Measurements from ENCODE around the gene IER5L. TPM values are rescaled to one million over a fixed set of nuclear protein-coding genes. Genes with fewer than 3 reads are reported as not detected.

The IER5L gene
- total and polyA plus RNA-seq, 2 donors (not counting 3 experiments of a cell fraction or from before 2014, with no cell fraction given), result 5.3 to 12.3 TPM

- Histone ChIP-seq H3K9me3 (replicated peaks; ENCODE audit: control insufficient read depth, insufficient read depth, low read length) (no peaks in the 10 kb centered on the region), H3K9ac (replicated peaks; ENCODE audit: extremely low read depth, insufficient read depth, low read length) (no peak overlapping the region), H3K9me1 (replicated peaks; ENCODE audit: control insufficient read depth, extremely low read depth, insufficient read depth, low read length) (no peaks in the 10 kb centered on the region), H3K4me3 (replicated peaks in 1 of 3; ENCODE audit: insufficient read depth in 1 of 3, low read depth in 1 of 3, low read length in 3 of 3) (no peak overlapping the region), H4K20me1 (replicated peaks; ENCODE audit: control insufficient read depth, extremely low read depth, insufficient read depth, low read length) (no peaks in the 10 kb centered on the region), H3K79me2 (ENCODE audit: control insufficient read depth, insufficient read depth, low read length) (no peaks in the 10 kb centered on the region), H3K36me3 (ENCODE audit: control insufficient read depth in 2 of 2, extremely low read depth in 1 of 2, insufficient read depth in 2 of 2, low read length in 2 of 2) (no peaks in the 10 kb centered on the region), H2AFZ (ENCODE audit: low read depth, low read length) (no peak overlapping the region), H3K27me3 (ENCODE audit: control insufficient read depth in 2 of 2, insufficient read depth in 2 of 2, low read length in 2 of 2) (no peaks in the 10 kb centered on the region), H3K4me1 (ENCODE audit: control insufficient read depth, extremely low read depth, insufficient read depth, low read length) (no peaks in the 10 kb centered on the region), H3K4me2 (ENCODE audit: insufficient read depth, low read length) (no peak overlapping the region), H3K27ac (ENCODE audit: insufficient read depth, low read depth, low read length) (no peak overlapping the region)
- TF ChIP-seq POLR2A (IDR thresholded peaks at IDR 0.05; ENCODE audit: low read depth, low read length) (no peak), MAX (IDR thresholded peaks at IDR 0.05; ENCODE audit: insufficient read depth, insufficient read length) (no peak), JUN (IDR thresholded peaks at IDR 0.05; ENCODE audit: borderline replicate concordance, insufficient read depth, insufficient read length, low read depth) (no peak), GATA2 (IDR thresholded peaks at IDR 0.05; ENCODE audit: insufficient read depth, insufficient read length, low read depth, low read length) (no peak), EZH2 (IDR thresholded peaks at IDR 0.05; ENCODE audit: borderline replicate concordance, low read depth, low read length, severe bottlenecking) (no peak), FOS (IDR thresholded peaks at IDR 0.05; ENCODE audit: borderline replicate concordance, insufficient read depth, low read length) (no peak), MYC (IDR thresholded peaks at IDR 0.05; ENCODE audit: low read depth, low read length) (no peak), POLR2AphosphoS5 (IDR thresholded peaks at IDR 0.05; ENCODE audit: insufficient read depth, low read depth, low read length) (no peak)
- TF ChIP-seq, protein P1, sequence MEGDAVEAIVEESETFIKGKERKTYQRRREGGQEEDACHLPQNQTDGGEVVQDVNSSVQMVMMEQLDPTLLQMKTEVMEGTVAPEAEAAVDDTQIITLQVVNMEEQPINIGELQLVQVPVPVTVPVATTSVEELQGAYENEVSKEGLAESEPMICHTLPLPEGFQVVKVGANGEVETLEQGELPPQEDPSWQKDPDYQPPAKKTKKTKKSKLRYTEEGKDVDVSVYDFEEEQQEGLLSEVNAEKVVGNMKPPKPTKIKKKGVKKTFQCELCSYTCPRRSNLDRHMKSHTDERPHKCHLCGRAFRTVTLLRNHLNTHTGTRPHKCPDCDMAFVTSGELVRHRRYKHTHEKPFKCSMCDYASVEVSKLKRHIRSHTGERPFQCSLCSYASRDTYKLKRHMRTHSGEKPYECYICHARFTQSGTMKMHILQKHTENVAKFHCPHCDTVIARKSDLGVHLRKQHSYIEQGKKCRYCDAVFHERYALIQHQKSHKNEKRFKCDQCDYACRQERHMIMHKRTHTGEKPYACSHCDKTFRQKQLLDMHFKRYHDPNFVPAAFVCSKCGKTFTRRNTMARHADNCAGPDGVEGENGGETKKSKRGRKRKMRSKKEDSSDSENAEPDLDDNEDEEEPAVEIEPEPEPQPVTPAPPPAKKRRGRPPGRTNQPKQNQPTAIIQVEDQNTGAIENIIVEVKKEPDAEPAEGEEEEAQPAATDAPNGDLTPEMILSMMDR (IDR thresholded peaks at IDR 0.05; ENCODE audit: extremely low read depth in 1 of 2, insufficient read depth in 1 of 2, low read depth in 1 of 2, low read length in 2 of 2), result no peak
- intact Hi-C loops (cut with micrococcal nuclease), result no loop called here
- BruUV-seq (replicated peaks), result no TSS peak
- no peak for FAIRE-seq
- DNase-seq (ENCODE audit: low read depth, low spot score), result no peak
- POLR2A ChIA-PET, result no interaction called here
- CTCF ChIA-PET, result interaction anchor here (1.5 kb wide), 1 partner anchor 47 kb away, joined by 3 read pairs; no protein-coding TSS in a partner anchor
- dilution Hi-C loops (cut with MboI; ENCODE audit: extremely low pct_ligation_motif_present, low sequenced_read_pairs), result no loop called here
These were observed 42.7 kb upstream of the IER5L start for GRCh38 chr9:129220771-129221170.

Data from endothelial cell of umbilical vein (primary cell).